Measurements from ENCODE around the gene ZNHIT3. TPM values are rescaled to one million over a fixed set of nuclear protein-coding genes. Genes with fewer than 3 reads are reported as not detected.

ZNHIT3 gene
- total RNA-seq, 1 donor = 17.7 TPM

DNA sequence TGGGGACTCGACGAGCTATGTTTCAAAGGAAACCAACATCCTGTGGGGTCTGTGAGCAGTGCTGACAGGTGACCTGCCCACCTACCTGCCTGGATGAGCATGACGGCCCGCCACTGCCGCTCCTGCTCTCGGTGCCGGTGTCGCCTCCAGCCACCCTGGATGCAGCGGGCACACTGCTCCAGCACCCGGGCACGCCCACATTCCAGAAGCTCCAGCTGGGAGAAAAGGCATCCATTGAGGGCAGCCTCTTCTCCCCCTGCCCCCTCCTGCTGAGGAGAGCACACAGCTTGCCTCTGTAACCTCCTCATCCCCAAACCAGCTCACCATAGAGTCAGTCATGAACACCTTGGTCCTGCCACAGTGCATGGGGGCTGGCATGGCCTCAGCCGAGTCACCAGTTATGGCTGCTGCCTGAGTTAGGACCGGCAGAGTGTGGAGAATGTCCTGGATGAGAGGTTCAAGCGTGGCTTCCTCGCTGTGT is 14.3 kb downstream of the ZNHIT3 start:
- TF ChIP-seq, protein P1, sequence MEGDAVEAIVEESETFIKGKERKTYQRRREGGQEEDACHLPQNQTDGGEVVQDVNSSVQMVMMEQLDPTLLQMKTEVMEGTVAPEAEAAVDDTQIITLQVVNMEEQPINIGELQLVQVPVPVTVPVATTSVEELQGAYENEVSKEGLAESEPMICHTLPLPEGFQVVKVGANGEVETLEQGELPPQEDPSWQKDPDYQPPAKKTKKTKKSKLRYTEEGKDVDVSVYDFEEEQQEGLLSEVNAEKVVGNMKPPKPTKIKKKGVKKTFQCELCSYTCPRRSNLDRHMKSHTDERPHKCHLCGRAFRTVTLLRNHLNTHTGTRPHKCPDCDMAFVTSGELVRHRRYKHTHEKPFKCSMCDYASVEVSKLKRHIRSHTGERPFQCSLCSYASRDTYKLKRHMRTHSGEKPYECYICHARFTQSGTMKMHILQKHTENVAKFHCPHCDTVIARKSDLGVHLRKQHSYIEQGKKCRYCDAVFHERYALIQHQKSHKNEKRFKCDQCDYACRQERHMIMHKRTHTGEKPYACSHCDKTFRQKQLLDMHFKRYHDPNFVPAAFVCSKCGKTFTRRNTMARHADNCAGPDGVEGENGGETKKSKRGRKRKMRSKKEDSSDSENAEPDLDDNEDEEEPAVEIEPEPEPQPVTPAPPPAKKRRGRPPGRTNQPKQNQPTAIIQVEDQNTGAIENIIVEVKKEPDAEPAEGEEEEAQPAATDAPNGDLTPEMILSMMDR (IDR thresholded peaks at IDR 0.05; ENCODE audit: insufficient read depth, low read depth, low read length) = no peak
- no peak overlapping the region for H3K4me3 ChIP-seq (ENCODE audit: low read depth, low read length)
- no peak for DNase-seq (ENCODE audit: low read depth)

DNA sequence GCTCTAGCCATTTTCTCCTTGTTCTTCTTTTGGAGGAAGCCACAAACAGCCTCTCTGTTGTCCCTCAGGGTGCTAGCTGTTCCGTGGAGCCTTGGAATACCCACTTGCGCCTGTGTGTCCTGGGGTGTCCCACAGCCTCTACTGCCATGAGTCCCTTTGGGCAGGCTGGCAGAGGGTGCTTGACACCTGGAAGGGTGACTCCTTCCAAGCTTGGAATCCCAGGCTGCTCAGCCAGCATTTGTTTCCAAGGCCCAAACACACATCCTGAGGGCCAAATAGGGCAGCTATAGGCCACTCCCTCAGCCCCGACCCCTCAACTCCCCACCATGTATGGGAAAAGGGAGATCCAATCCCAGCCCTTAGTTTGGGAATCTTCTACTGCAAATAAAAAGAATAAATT is 14.9 kb downstream of the ZNHIT3 start:
- DNase-seq (ENCODE audit: low read depth) = no peak
- TF ChIP-seq, protein P1 (IDR thresholded peaks at IDR 0.05; ENCODE audit: insufficient read depth, low read depth, low read length) = no peak

DNA sequence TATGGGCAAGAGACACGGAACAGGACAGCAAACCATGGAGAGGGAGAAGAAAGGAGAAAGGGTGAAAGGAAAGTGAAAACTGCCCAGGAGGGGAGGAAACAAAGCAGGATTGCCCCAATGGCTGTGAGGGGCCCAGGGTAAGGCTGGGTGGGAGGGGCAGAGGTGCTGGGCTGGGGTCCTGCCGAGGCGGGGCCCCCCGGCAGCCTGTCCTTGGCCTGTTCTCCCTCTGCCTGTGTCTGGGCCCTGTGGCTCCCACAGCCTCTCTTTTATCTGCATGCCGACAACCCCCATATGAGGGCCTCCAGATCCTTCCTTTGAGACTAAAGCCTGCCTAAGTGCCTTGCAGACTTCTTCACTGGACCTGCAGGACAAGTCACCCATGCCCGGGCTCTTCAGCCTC is 15.5 kb downstream of the ZNHIT3 start:
- no peak overlapping the region for H3K4me3 ChIP-seq (ENCODE audit: low read depth, low read length)
- TF ChIP-seq, protein P1 (IDR thresholded peaks at IDR 0.05; ENCODE audit: insufficient read depth, low read depth, low read length) = no peak
- DNase-seq (ENCODE audit: low read depth) = no peak

More for the DNA sequence above, 14.9 kb downstream of the ZNHIT3 start:
- H3K4me3 ChIP-seq (ENCODE audit: low read depth, low read length) = no peak overlapping the region

DNA sequence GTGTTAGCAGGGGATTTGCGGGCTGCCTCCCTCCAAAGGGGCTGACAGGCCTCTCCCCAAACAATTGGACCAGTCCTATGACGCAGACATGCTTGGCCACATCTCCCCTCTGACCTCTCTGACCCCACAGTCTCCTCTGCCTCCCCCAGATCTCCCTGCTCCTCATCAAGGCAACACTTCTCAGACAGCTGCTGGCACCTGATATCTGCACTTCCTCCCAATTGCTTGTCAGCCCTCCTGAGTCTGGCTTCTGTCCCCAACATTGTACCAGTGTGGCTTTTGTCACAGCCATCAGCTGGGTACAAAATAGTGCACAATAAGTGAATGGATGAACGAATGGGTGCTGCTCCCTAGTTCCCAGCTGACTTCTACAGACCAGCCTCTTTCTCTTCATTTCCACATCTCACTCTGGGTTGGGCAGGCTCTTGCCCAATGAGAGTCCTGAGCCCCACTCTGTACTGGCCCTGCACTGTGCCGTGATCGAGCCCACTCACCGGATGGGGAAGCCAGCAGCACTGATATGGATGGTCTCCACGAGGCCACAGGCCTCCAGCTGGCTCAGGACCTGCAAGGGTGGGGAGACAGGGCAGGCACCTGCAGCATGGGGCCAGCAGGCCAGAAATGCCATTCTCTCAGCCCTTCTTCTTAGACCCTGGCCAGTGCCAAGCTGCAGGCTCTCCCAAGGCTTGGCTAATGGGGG is 17.1 kb downstream of the ZNHIT3 start:
- TF ChIP-seq, protein P1 (IDR thresholded peaks at IDR 0.05; ENCODE audit: insufficient read depth, low read depth, low read length) = no peak
- H3K4me3 ChIP-seq (ENCODE audit: low read depth, low read length) = no peak overlapping the region
- no peak for DNase-seq (ENCODE audit: low read depth)

DNA sequence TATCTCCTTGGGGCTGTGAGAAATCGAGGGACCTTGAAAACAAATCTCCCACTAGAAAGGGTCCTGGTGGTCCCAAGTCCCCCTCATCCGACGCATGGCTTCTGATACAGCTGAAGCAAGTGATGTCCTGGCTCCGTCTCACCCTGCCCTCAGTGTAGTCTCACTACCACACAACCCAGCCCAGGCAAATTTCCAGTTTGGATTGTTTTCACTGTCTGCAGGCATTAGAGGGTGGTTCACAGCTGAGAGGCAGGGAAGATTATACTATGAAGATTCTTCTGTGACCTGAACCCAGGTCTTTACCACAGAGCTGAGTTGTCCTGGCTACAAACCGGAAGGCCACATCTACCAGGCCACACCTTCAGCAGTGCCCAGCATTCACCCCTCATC is 17.7 kb downstream of the ZNHIT3 start:
- TF ChIP-seq, protein P1 (IDR thresholded peaks at IDR 0.05; ENCODE audit: insufficient read depth, low read depth, low read length) = no peak

DNA sequence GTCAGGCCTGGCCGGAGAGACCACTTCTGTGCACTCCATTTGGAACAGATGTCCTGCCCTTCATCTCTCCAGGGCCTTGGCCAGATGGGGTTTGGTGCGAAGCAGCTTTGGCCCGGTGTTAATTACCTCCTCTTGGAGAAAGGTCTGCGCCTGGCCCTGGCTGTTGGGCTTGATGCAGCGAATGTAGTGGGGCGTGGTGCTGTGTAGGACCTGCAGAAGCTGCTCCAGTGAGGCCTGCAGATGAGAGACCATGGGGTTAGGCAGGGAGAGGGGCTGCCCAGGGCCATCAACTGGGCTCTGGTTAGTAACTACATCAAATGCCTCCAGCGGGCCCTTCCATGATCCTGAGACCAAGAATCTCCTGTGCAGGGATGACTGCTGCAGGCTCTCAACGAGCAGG is 18.7 kb downstream of the ZNHIT3 start:
- H3K4me3 ChIP-seq (ENCODE audit: low read depth, low read length) = no peak overlapping the region
- TF ChIP-seq, protein P1 (IDR thresholded peaks at IDR 0.05; ENCODE audit: insufficient read depth, low read depth, low read length) = no peak
- no peak for DNase-seq (ENCODE audit: low read depth)

More for the DNA sequence above, 17.7 kb downstream of the ZNHIT3 start:
- no peak for DNase-seq (ENCODE audit: low read depth)
- no peak overlapping the region for H3K4me3 ChIP-seq (ENCODE audit: low read depth, low read length)

Measured in fibroblast of villous mesenchyme (primary cell).